Smooth muscle cell (in vitro differentiated cells): ENCODE measurements around the gene WDR7. TPM values are rescaled to one million over a fixed set of nuclear protein-coding genes. Genes with fewer than 3 reads are reported as not detected.

Source experiments
- DNase-seq: peaks from one replicate; lab custom pipeline; 2025; ENCODE audit not compliant: unreplicated experiment; lab: John Stamatoyannopoulos, UW
- H2AFZ ChIP-seq: fragments of 200-600 bp; sonication (generic); 2 replicates; pipeline ENCODE4 v1.6.0; 2016; ENCODE audit warnings: antibody characterized with exemption, low read depth, mild to moderate bottlenecking
- H3F3A ChIP-seq: fragments of 200-600 bp; sonication (generic); 2 replicates; pipeline ENCODE4 v1.6.0; 2017; ENCODE audit warnings: antibody characterized with exemption, low read depth
- H3K27ac ChIP-seq: fragments of 200-600 bp; sonication (generic); 2 replicates; pipeline ENCODE4 v1.5.1; 2016; ENCODE audit warnings: low read depth, mild to moderate bottlenecking
- H3K27me3 ChIP-seq: fragments of 200-600 bp; sonication (generic); 2 replicates; pipeline ENCODE4 v1.6.1; 2016; ENCODE audit warnings: low read depth, mild to moderate bottlenecking
- H3K36me3 ChIP-seq: fragments of 200-600 bp; sonication (generic); 2 replicates; pipeline ENCODE4 v1.5.1; 2016; ENCODE audit warnings: low read depth
- H3K4me1 ChIP-seq: fragments of 200-600 bp; sonication (generic); 2 replicates; pipeline ENCODE4 v1.5.1; 2016; ENCODE audit warnings: low read depth
- H3K4me2 ChIP-seq: fragments of 200-600 bp; sonication (generic); 2 replicates; pipeline ENCODE4 v1.6.0; 2016; ENCODE audit warnings: mild to moderate bottlenecking
- H3K4me3 ChIP-seq: fragments of 200-600 bp; sonication (generic); 2 replicates; pipeline ENCODE4 v1.5.1; 2016; ENCODE audit warnings: mild to moderate bottlenecking
- H3K79me2 ChIP-seq: fragments of 200-600 bp; sonication (generic); 2 replicates; pipeline ENCODE4 v1.6.0; 2016; ENCODE audit warnings: low read depth, mild to moderate bottlenecking
- H3K9ac ChIP-seq: fragments of 200-600 bp; sonication (generic); 2 replicates; pipeline ENCODE4 v1.6.0; 2016; ENCODE audit warnings: low read depth
- H3K9me3 ChIP-seq: fragments of 200-600 bp; sonication (generic); replicated peaks from 2 replicates; pipeline ENCODE4 v1.5.1; 2016; ENCODE audit warnings: low read depth
- H4K20me1 ChIP-seq: fragments of 200-600 bp; sonication (generic); 2 replicates; pipeline ENCODE4 v1.6.0; 2016; ENCODE audit warnings: low read depth
- CTCF ChIP-seq: fragments of 200-600 bp; sonication (generic); IDR thresholded peaks from 2 replicates; pipeline ENCODE4 v1.5.1; 2017; ENCODE audit warnings: borderline replicate concordance, mild to moderate bottlenecking, antibody characterized with exemption; ENCODE audit not compliant: insufficient read depth, poor library complexity, severe bottlenecking
- WGBS: methylation state at CpG from one replicate; pipeline ENCODE4 v1.1.7; 2016; ENCODE audit warnings: low lambda C conversion rate; 5-methylcytosine and 5-hydroxymethylcytosine counted together
- polyA plus RNA-seq: library from polyadenylated mRNA; unstranded; fragments of >200 nt; fragmentation: Nextera tagmentation; extraction: Ambion mirVana; gene quantifications from 2 replicates; pipeline ENCODE4 v1.2.1, GENCODE V29; 2016
- total RNA-seq: library from RNA; depleted of rRNA; stranded (reverse); fragments of >200 nt; gene quantifications from 2 replicates; pipeline ENCODE4 v1.2.3, GENCODE V29; 2014

WDR7 gene
- total and polyA plus RNA-seq, 2 experiments from 2014 or later, result 5.3 to 9.2 TPM

GRCh38 chr18:56967035-56967434, 315.9 kb downstream of the WDR7 start:
- H3K27ac ChIP-seq, result no peak overlapping the region
- H2AFZ ChIP-seq, result no peak overlapping the region
- 84% methylated on average over 3 of the region's 3 CpGs for WGBS
- no peaks in the 10 kb centered on the region for H3K27me3 ChIP-seq
- no peak overlapping the region for H3K9ac ChIP-seq
- no peaks in the 10 kb centered on the region for H3F3A ChIP-seq
- no peak for DNase-seq
- H3K79me2 ChIP-seq, result no peaks in the 10 kb centered on the region
- no peaks in the 10 kb centered on the region for H3K9me3 ChIP-seq
- H3K4me3 ChIP-seq, result no peak overlapping the region
- no peaks in the 10 kb centered on the region for H4K20me1 ChIP-seq
- no peaks in the 10 kb centered on the region for H3K4me1 ChIP-seq
- H3K4me2 ChIP-seq, result no peak overlapping the region
- TF ChIP-seq CTCF, result no peak
- H3K36me3 ChIP-seq, result no peaks in the 10 kb centered on the region

GRCh38 chr18:56973487-56973886, 322.3 kb downstream of the WDR7 start:
- Histone ChIP-seq H3K9ac (no peak overlapping the region), H3K9me3 (no peaks in the 10 kb centered on the region), H3K27me3 (no peaks in the 10 kb centered on the region), H3K4me1 (no peaks in the 10 kb centered on the region), H3K36me3 (no peaks in the 10 kb centered on the region), H3K27ac (no peak overlapping the region), H3K79me2 (no peaks in the 10 kb centered on the region), H3F3A (no peaks in the 10 kb centered on the region), H3K4me2 (no peak overlapping the region), H3K4me3 (no peak overlapping the region), H2AFZ (no peak overlapping the region), H4K20me1 (no peaks in the 10 kb centered on the region)
- DNase-seq, result no peak
- 97% methylated on average over 2 of the region's 2 CpGs for WGBS
- TF ChIP-seq CTCF, result no peak

GRCh38 chr18:56974141-56974540, 323.0 kb downstream of the WDR7 start:
- no peak overlapping the region for H3K4me3 ChIP-seq
- DNase-seq, result no peak
- no peaks in the 10 kb centered on the region for H3K79me2 ChIP-seq
- H3K36me3 ChIP-seq, result no peaks in the 10 kb centered on the region
- no peaks in the 10 kb centered on the region for H3K9me3 ChIP-seq
- H3K9ac ChIP-seq, result no peak overlapping the region
- no peaks in the 10 kb centered on the region for H4K20me1 ChIP-seq
- no peak overlapping the region for H2AFZ ChIP-seq
- H3K4me2 ChIP-seq, result no peak overlapping the region
- no peak for TF ChIP-seq CTCF
- no peaks in the 10 kb centered on the region for H3K4me1 ChIP-seq
- 94% methylated on average over 1 of the region's 1 CpG for WGBS
- H3F3A ChIP-seq, result no peaks in the 10 kb centered on the region
- H3K27ac ChIP-seq, result no peak overlapping the region
- no peaks in the 10 kb centered on the region for H3K27me3 ChIP-seq

GRCh38 chr18:56975276-56975675, 324.1 kb downstream of the WDR7 start:
- TF ChIP-seq CTCF, result no peak
- no peak for DNase-seq
- no peaks in the 10 kb centered on the region for H3K4me1 ChIP-seq
- H3K4me3 ChIP-seq, result no peak overlapping the region
- H3K27ac ChIP-seq, result no peak overlapping the region
- H4K20me1 ChIP-seq, result no peaks in the 10 kb centered on the region
- WGBS, result 95% methylated on average over 1 of the region's 1 CpG
- H2AFZ ChIP-seq, result no peak overlapping the region
- H3K36me3 ChIP-seq, result no peaks in the 10 kb centered on the region
- H3K4me2 ChIP-seq, result no peak overlapping the region
- H3K79me2 ChIP-seq, result no peaks in the 10 kb centered on the region
- no peak overlapping the region for H3K9ac ChIP-seq
- no peaks in the 10 kb centered on the region for H3K27me3 ChIP-seq
- no peaks in the 10 kb centered on the region for H3F3A ChIP-seq
- H3K9me3 ChIP-seq, result no peaks in the 10 kb centered on the region
